Posterior cingulate gyrus (tissue), 11 donors: ENCODE results near the gene ZNF438.
"Not testable (repeated sequence)": the region's sequence is repeated elsewhere in the genome, so short reads cannot be mapped to it uniquely, and the experiment has no call there.

Source experiments
- DNase-seq, 10 donors: peaks; one replicate each; pipeline versions ENCODE4 v3.0.0 to v3.0.0-alpha.2; 2020 to 2021; ENCODE audit warnings: mixed read lengths in 3 of 10
- intact Hi-C: fragments of 100-400 bp; cut with DNase I; formaldehyde crosslinking; loops from one replicate; pipeline ENCODE4 v1.15.1; 2023

The ZNF438 gene

DNA sequence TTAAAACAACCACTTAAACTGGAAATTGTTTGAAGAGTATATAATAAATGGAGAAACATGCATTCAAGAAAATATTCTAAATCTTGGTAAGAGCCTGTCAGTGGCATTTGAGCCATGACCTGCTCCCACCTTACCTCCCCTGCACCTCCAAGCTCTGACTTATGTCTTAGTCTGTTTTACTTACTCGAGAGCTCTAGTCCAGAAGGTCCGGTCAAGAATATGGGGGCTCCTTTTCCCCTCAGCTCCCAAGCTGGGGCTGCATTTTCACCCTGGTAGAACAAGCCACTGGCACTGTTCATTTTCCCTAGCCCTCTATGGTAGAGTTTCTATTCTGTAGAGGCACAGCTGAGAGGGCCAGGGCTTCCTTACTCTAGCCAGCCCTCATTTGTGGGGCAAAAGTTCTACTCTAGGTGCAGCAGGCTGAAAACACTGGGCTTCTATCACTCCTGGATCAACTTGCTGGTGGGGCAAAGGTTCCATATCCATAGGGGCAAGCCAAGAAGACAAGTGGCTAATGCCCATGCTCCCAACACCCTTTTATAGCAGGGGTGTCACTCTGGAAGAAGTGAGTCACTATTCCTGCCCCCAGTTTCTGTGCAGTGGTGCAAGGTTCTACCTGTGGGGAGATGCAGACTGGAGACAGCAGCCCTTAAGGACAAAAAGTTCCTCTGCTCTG, 40.6 kb downstream of the ZNF438 start:
- intact Hi-C loops = no loop called here
- no peak for DNase-seq

DNA sequence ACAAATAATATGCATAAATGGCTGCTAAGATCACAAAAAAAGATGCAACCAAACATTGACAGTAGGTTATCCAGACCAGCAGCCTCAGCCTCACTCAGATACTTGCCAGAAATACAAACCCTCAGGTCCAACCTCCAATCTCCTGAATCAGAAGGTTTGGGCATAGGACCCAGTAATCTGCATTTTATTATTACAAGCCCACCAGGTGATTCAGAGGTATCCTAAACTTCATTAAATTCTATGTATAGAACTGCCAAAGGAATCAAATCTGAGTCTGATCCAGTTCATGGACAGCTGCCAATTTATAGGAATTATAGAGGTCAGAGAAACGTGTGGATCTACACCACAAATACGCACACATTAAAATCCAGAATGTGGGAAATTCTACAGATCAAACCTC, 41.3 kb downstream of the ZNF438 start:
- DNase-seq = no peak
- intact Hi-C loops = no loop called here

DNA sequence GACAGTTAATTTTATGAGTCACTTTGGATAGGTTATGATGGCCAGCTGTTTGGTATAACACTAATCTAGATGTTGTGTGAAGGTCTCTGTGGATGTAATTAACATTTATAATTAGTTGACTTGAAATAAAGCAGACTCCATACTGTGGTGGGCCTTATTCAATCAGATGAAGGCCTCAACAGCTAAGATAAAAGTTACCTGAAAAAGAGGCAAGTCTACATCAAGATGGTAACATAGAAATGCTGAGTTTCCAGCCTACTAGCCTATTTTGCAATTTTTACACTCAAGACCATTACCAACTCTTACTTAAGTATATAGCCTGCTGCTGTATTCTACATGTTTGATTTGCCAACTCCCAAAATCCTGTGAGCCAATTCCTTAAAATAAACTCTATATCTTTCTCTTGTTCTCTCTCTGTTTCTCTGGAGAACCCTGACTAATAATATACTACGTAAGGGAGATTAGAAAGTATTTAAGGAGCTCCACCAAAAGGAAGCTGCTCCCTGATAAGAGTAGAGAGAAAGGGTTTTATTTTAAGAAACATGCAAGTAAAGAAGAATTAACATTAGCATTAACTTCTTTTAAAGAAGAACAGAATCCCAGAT, 42.7 kb downstream of the ZNF438 start:
- intact Hi-C loops = no loop called here
- no peak for DNase-seq

DNA sequence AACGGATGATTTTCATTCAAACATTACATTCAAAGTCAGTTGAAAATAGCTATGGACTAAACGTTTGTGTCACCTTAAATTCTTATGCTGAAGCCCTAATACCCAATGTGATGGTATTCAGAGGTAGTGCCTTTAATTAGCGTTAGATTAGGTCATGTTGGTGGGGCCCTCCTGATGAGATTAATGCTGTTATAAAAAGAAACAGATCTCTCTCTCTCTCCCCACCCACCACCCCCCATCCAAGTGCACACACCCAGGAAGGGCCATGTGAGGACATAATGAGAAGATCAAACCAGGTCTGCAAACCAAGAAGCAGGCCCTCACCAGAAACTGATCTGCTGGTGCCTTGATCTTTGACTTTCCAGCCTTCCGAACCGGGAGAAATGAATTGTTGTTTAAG, 44.2 kb downstream of the ZNF438 start:
- intact Hi-C loops = no loop called here
- DNase-seq = no peak

DNA sequence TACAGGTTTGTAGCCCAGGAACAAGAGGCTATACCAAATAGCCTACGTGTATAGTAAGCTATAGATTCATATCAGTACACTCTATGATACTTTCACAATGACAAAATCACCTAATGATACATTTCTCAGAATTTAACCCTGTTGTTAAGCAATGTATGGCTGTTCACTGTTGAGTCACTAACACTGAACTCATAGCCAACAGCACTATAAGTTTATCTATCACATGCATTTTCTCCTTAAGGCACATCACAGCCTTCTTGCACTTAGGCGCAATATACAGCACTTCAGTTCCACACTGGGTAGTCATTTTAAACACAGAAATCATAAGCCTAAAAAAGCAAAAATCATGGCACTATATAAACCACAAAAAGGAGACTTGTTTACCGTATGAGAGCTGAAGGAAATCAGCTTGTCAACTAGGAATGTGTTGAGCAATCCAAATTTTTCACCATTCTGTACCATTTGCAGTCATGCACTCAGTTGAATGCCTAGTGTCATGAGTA, 45.6 kb downstream of the ZNF438 start:
- intact Hi-C loops = no loop called here
- no peak for DNase-seq

DNA sequence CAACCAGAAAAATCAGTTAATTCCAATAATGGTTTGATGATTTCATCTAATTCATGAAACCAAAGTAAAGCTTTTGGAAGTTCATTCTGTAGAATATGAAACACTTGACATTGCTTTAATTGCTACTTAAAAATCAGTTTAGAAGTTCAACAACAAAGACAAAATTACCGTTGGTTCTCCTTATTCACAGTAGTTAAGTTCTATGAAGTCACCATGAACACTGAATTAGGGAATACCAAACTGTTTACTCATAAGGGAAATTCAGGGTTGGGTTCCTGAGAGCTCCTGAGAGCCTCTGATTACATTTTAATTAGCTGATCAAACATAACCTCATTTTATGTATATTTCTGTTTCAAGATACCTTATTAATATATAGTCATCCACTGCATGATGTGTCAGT, 46.2 kb downstream of the ZNF438 start:
- DNase-seq = no peak
- intact Hi-C loops = no loop called here

DNA sequence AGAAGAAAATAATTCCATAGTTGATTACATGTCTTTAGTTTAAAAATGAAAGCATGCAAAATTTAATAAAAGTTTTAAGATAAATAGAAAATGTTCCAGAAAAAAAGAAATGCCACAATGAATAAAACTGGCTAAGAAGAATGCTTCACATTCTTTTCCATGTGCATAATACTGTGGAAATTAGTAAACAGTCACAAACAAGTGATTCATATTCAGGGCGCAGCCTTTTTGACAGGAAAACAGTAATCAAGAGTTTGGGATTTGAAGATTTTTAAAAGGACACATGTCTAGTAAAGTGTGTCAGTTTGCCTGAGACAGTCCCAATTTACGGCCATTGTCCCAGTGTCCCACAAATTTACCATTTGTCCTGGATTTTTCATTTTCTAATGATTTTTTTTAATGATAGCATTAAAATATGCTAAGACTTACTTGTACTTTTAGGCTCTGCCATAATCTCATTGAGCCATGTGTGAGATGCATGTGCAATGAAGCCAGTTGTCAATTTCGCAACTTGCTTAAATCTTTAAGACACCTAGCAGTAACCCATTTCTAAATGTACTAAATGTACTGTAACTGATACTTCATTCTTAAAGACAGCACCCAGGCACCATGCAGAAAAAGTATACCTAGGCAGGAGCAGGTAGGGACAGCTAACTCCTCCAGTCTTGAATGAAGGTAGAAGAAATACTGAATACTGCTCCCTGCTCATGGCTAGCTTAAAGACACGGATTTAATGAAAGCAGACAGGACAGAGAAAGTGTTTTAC, 46.9 kb downstream of the ZNF438 start:
- intact Hi-C loops = no loop called here
- DNase-seq = no peak

DNA sequence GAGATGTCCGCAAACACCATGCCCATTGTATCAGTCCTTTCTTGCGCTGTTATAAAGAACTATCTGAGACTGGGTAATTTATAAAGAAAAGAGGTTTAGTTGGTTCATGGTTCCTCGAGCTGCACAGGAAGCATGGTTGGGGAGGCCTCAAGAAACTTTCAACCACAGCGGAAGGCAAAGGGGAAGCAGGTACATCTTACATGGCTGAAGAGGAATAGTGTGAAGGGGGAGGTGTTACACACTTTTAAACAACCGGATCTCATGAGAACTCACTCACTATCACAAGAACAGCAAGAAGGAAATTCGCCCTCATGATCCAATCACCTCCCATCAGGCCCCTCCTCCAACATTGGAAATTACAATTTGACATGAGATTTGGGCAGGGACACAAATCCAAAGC, 48.5 kb downstream of the ZNF438 start:
- intact Hi-C loops, DNase-seq: not testable (repeated sequence)

DNA sequence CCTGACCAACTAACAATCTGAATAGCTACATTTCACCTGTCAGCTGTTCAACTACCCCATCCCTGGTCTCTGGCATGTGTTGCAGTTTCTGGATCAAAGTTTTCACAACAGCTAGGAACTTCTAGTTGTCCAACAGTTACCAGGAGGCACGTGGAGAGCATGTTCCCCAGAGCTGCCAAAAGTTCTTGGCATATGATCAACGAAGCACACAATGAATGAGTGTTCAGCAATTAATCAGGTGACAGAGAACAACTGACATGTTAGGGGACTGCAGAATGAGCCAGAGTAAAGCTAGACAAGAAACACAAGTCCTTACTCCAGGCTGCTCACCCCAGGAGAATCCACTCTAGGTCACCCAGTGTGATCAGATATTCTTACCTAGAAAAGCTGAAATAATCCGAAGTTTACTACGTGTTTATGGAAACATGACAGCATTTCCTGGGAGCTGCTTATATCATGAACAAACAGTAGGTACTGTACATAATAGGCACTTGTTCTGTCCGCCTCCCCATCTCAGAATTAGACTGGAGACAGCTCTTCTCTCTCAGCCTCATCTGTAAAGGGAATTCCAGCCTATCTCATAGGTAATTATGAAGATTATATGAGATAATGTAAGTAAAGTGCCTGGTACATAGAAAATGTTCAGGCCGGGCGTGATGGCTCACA, 50.6 kb downstream of the ZNF438 start:
- intact Hi-C loops = no loop called here
- peak in 7 of 10 donors; percentile 12 to 65 (median 21) for DNase-seq

DNA sequence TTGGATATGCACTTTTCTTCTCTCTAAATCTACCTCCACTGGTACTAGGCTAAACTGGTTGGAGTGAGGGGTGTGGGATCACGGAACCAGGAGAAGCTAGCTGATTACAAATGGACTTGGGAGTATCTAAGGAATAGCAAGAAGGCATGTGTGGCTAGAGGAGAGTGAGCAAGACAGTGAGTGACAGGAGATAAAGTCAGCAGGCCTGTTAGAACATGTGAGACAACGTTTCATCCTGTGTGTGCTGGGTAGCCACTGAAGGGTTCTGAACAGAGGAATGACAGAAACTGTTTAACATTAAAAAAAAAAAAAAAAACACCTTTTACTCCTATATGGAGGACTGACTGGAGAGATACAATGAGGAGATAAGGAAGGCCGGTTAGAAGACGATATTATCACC, 51.7 kb downstream of the ZNF438 start:
- no peak for DNase-seq
- intact Hi-C loops = no loop called here

DNA sequence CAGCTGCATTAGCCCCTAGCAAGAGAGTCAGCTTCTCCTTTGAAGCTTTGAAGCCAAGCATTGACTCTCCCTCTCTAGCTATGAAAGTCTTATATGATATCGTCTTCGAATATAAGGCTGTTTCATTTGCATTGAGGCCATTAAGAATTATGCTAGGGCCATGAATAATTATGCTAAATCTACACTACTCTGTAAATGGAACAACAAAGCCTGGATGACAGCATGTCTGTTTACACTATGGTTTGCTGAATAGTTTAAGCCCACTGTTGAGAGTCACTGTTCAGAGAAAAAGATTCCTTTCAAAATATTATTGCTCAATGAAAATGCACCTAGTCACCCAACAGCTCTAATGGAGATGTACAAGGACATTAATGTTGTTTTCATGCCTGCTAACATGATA, 52.8 kb downstream of the ZNF438 start:
- intact Hi-C loops = no loop called here
- DNase-seq = no peak

DNA sequence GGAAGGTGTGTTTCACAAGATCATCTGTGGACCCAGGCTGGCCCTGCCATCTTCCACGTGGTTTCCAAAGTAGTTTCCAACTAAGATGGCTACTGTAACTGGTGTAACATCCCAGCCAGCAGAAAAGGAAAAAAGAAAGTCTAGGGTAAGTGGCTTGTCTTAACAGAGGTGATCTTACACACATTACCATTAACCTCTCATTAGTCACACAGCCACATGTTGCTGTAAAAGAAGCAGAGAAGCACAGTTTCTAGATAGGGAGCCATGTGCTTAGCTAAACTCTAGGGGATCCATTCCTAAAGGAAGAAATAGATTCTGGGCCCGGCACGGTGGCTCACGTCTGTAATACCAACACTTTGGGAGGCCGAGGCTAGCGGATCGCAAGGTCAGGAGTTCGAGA, 54.3 kb downstream of the ZNF438 start:
- intact Hi-C loops = no loop called here
- no peak for DNase-seq

DNA sequence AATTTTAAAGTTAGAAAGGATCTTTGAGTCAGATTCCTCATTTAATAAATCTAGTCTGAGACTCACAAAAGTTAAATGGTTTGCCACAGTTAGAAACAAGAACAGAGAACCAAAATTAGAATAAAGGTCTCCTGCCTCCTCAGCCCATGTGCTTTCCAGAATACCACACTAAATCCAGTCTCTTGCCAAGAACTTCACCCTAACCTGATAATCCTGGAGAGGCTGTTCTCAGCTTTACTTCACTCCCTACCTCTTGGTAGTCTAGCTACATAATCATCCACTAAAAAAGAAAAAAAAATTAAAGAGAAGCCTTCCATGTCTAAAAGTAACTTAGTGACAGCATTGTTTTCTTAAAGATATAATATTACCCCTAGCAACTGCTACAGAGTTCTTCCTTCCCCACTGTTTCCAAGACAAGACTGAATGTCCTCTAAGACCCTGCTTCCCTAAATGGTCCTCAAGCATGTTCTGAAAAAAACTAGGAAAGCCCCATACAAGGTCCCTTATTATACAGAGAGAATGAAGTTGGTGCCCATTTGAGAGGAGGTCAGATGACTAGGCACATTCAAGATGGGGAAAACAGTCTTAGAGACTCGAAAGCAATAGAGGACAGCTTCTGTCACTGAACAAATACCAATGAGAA, 56.8 kb downstream of the ZNF438 start:
- no peak for DNase-seq
- intact Hi-C loops = no loop called here

DNA sequence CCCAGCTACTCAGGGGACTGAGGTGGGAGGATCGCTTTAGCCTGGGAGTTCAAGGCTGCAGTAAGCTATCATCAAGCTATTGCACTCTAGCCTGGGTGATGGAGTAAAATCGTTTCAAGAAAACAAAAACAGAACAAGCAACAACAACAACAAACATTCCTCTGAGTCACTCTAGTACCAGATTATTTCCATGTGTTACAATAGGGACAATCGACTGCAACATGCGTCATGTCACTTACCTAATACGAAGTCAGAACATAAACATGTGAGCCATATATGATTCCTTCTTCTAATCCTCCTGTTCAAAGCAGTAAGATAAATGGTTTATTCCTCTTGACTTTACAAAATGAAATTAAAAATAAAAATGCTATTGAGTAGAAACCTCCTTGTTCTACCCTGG, 57.3 kb downstream of the ZNF438 start:
- no peak for DNase-seq
- intact Hi-C loops = no loop called here

DNA sequence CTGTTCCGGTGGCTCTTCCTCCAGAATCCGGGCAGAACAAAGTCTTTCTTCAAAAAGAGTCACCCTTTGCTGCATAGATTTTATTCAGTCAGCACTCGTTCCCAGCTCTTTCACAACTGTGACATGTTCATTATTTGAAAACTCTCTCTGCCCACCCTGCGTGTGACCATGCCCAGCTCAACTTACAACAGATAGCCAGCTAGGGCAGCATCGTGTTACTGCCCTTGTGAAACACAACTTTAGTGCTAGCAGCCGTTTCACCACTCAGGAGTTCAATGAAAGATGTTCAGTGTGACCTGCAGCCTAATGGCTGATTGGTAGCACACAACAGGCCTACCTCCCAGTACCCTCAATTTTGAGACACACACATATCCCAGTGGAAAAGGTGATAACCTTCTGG, 57.9 kb downstream of the ZNF438 start:
- peak in 1 of 10 donors; percentile 61 for DNase-seq
- intact Hi-C loops = no loop called here

DNA sequence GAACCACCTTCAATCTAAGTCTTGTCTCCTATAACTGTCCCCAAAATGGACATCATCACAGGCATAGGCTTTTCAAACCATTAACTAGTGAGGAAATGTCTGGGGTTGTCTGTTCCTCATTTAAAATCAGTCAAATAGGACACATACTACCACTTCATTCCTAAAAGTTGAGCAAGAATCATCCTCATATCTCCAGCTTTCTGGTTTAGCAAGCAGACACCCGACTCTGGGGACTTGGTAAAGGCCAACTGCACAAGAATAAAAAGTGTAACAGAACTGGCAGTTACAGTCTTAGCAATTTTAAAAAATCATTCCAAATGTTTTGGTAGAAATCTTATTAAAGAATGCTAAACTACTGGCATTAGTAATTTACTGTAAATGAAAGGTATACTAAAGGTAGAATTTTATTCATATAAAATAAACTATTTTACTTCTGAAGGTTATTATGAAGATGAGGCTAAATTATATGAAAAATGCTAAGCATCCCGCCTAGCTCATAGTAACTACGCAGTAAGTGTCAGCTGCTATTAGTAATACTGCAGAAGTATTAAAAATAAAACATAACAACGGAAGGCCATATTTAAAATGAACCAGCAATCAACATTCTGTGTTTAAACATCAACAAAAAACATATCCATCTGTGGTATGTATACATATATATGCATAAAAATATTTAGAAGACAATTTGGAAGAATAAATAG, 60.8 kb downstream of the ZNF438 start:
- intact Hi-C loops = no loop called here
- DNase-seq = no peak

DNA sequence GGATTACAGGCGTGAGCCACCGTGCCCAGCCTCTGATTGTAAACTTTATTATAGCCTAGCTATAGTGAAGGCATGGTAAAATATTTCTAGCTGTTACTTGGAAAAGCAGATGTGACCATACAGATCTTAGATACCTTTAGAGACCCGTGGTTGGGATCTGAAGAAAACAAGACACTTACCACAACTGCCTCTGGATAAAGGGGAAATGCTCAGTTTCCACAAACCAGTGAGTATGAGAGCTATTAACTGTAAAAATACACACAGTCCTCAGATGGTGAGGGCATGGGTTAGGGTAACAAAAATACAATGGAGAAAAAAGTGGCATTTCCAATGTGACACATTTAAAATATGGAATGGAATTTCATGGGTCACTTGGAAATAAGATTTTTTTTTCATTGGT, 63.0 kb downstream of the ZNF438 start:
- no peak for DNase-seq
- intact Hi-C loops = no loop called here

DNA sequence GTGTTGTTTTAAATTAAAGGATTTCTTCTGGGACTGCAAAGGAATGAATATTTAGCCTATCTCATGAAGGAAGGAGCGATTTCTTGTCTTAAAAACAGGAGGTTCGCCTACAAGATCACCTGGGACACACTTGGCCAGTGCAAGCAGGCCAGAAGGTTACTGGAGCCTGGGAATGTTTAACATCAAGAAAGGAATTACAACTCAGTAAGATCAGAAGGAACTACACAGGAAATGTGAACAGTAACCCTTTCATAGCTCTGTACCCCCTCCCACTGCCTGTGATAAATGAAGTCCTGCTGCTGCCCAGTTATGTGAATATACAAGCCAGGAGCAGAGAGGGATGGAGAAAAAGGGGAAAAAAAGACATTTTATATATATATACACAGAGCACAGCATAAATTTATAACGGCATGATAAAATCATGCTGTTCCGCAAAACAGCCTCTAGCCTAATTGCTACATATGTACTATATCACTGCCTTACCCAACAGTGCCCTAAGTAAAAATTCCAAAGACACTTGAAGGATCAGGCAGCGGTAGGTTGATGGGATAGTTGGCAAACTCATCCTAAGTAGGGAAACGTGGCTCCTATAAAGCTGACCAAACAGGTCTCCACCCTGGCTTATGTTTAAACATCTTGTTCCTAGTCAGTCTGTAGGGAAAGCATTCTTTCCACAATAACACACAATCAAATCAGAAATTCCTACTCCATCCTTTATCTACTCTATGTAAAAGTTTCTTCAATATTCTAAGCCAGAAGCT, 63.8 kb downstream of the ZNF438 start:
- intact Hi-C loops = no loop called here
- DNase-seq = no peak
